Loucy (cell line): ENCODE results near the gene TM7SF3.

Experiments
- H2AFZ ChIP-seq: fragments of 200-600 bp; sonication (generic); 2 replicates; pipeline ENCODE4 v1.6.0; 2016; ENCODE audit warnings: antibody characterized with exemption, mild to moderate bottlenecking, low read length, moderate library complexity
- H3F3A ChIP-seq: fragments of 200-600 bp; 2 replicates; pipeline ENCODE4 v1.6.0; 2016; ENCODE audit warnings: antibody characterized with exemption, low read depth, mild to moderate bottlenecking
- H3K27me3 ChIP-seq: fragments of 200-600 bp; sonication (generic); 2 replicates; pipeline ENCODE4 v1.6.1; 2014; ENCODE audit warnings: low read length, mild to moderate bottlenecking; ENCODE audit not compliant: insufficient read depth, poor library complexity, severe bottlenecking
- H3K36me3 ChIP-seq: fragments of 200-600 bp; sonication (generic); 2 replicates; pipeline ENCODE4 v1.6.1; 2016; ENCODE audit warnings: low read length; ENCODE audit not compliant: insufficient read depth
- H3K4me1 ChIP-seq: fragments of 200-600 bp; sonication (generic); 2 replicates; pipeline ENCODE4 v1.5.1; 2014; ENCODE audit warnings: low read length, mild to moderate bottlenecking; ENCODE audit not compliant: insufficient read depth, poor library complexity, severe bottlenecking
- H3K4me2 ChIP-seq: fragments of 200-600 bp; sonication (generic); 2 replicates; pipeline ENCODE4 v1.6.0; 2014; ENCODE audit warnings: antibody characterized with exemption, low read length, low read depth, mild to moderate bottlenecking; ENCODE audit not compliant: poor library complexity, severe bottlenecking
- H3K4me3 ChIP-seq: fragments of 200-600 bp; sonication (generic); 2 replicates; pipeline ENCODE4 v1.5.1; 2014; ENCODE audit warnings: low read length, mild to moderate bottlenecking, mixed read lengths; ENCODE audit not compliant: poor library complexity, severe bottlenecking
- H3K79me2 ChIP-seq: fragments of 200-600 bp; sonication (generic); 2 replicates; pipeline ENCODE4 v1.6.1; 2014; ENCODE audit warnings: low read length; ENCODE audit not compliant: insufficient read depth
- H3K9ac ChIP-seq: fragments of 200-600 bp; sonication (generic); 2 replicates; pipeline ENCODE4 v1.6.0; 2014; ENCODE audit warnings: mild to moderate bottlenecking, low read depth, low read length, moderate library complexity; ENCODE audit not compliant: poor library complexity, severe bottlenecking
- H3K9me2 ChIP-seq: fragments of 200-600 bp; sonication (generic); replicated peaks from 2 replicates; pipeline ENCODE4 v1.6.1; 2016; ENCODE audit warnings: low read depth, low read length, mixed read lengths
- H3K9me3 ChIP-seq: fragments of 200-600 bp; sonication (generic); 2 replicates; pipeline ENCODE4 v1.6.1; 2014; ENCODE audit warnings: mild to moderate bottlenecking, antibody characterized with exemption, low read length, low read depth; ENCODE audit not compliant: insufficient read depth
- H4K20me1 ChIP-seq: fragments of 200-600 bp; sonication (generic); 2 replicates; pipeline ENCODE4 v1.6.0; 2014; ENCODE audit warnings: antibody characterized with exemption, low read length, mild to moderate bottlenecking; ENCODE audit not compliant: insufficient read depth, poor library complexity, severe bottlenecking
- CTCF ChIP-seq: fragments of 200-600 bp; sonication (generic); conservative IDR thresholded peaks from 2 replicates; pipeline ENCODE4 v1.5.1; 2014; ENCODE audit warnings: mild to moderate bottlenecking, antibody characterized with exemption, low read length
- EZH2phosphoT487 ChIP-seq: fragments of 200-600 bp; IDR thresholded peaks from 2 replicates; pipeline ENCODE4 v1.6.1; 2018; ENCODE audit warnings: antibody characterized with exemption, mild to moderate bottlenecking, moderate library complexity, borderline replicate concordance

The TM7SF3 gene

GRCh38 chr12:26970136-26970535, 44.0 kb downstream of the TM7SF3 start:
- H3K79me2 ChIP-seq = no peaks in the 10 kb centered on the region
- no peaks in the 10 kb centered on the region for H3K9me2 ChIP-seq
- H3K4me3 ChIP-seq = no peak overlapping the region
- no peaks in the 10 kb centered on the region for H3K4me1 ChIP-seq
- H2AFZ ChIP-seq = no peak overlapping the region
- H4K20me1 ChIP-seq = peaks cover 3% of the 10 kb centered on the region
- H3K27me3 ChIP-seq = no peaks in the 10 kb centered on the region
- no peaks in the 10 kb centered on the region for H3F3A ChIP-seq
- H3K36me3 ChIP-seq = peaks cover 71% of the 10 kb centered on the region
- TF ChIP-seq EZH2phosphoT487 = no peak
- no peak for TF ChIP-seq CTCF
- no peak overlapping the region for H3K4me2 ChIP-seq
- H3K9me3 ChIP-seq = no peaks in the 10 kb centered on the region
- H3K9ac ChIP-seq = no peak overlapping the region

- no peaks in the 10 kb centered on the region for H3K9me2 ChIP-seq
- H3K4me3 ChIP-seq = no peak overlapping the region
- no peaks in the 10 kb centered on the region for H3K79me2 ChIP-seq
- peaks cover 3% of the 10 kb centered on the region for H4K20me1 ChIP-seq
- no peak overlapping the region for H3K9ac ChIP-seq
- H2AFZ ChIP-seq = no peak overlapping the region
- H3F3A ChIP-seq = no peaks in the 10 kb centered on the region
- H3K4me1 ChIP-seq = no peaks in the 10 kb centered on the region
- TF ChIP-seq EZH2phosphoT487 (no peak), CTCF (no peak)
- H3K27me3 ChIP-seq = no peaks in the 10 kb centered on the region
- no peak overlapping the region for H3K4me2 ChIP-seq
- no peaks in the 10 kb centered on the region for H3K9me3 ChIP-seq
- H3K36me3 ChIP-seq = peaks cover 72% of the 10 kb centered on the region
Observed at GRCh38 chr12:26966842-26967241, 47.3 kb downstream of the TM7SF3 start.

GRCh38 chr12:26963413-26963812, 50.8 kb downstream of the TM7SF3 start:
- Histone ChIP-seq H3K4me2 (no peak overlapping the region), H3K9ac (no peak overlapping the region), H4K20me1 (peaks cover 3% of the 10 kb centered on the region), H3K27me3 (no peaks in the 10 kb centered on the region), H3K4me1 (no peaks in the 10 kb centered on the region), H3F3A (no peaks in the 10 kb centered on the region), H3K79me2 (no peaks in the 10 kb centered on the region), H3K4me3 (no peak overlapping the region), H3K9me3 (no peaks in the 10 kb centered on the region), H2AFZ (no peak overlapping the region), H3K36me3 (peaks cover 74% of the 10 kb centered on the region), H3K9me2 (no peaks in the 10 kb centered on the region)
- TF ChIP-seq CTCF (no peak), EZH2phosphoT487 (no peak)
